ENCODE data around the gene CHD8. TPM values are rescaled to one million over a fixed set of nuclear protein-coding genes. Genes with fewer than 3 reads are reported as not detected.
"Not testable (repeated sequence)": the region's sequence is repeated elsewhere in the genome, so short reads cannot be mapped to it uniquely, and the experiment has no call there.

CHD8 gene
- total and polyA plus RNA-seq, 9 donors, result 36.4 to 50.8 (median 43.0) TPM

- peaks cover 2% of the 10 kb centered on the region for H3K36me3 ChIP-seq (ENCODE audit: control insufficient read depth, insufficient read depth, low read length)
- peaks cover under 1% of the 10 kb centered on the region for H3K4me1 ChIP-seq (ENCODE audit: control insufficient read depth, insufficient read depth, low read length)
- H3K4me3 ChIP-seq (ENCODE audit: low read length), result no peak overlapping the region
- no peaks in the 10 kb centered on the region for H3K27me3 ChIP-seq (ENCODE audit: control insufficient read depth, insufficient read depth, low read length)
- no peaks in the 10 kb centered on the region for H3K9me3 ChIP-seq (replicated peaks; ENCODE audit: control insufficient read depth, low read depth, low read length)
- H3K27ac ChIP-seq (ENCODE audit: low read length), result no peak overlapping the region
- WGBS (ENCODE audit: insufficient coverage), result no CpG with 5 or more reads among the region's 6 CpGs
- DNase-seq, result no peak
Measured at GRCh38 chr14:21379338-21379737, 76.6 kb downstream of the CHD8 start.

GRCh38 chr14:21373980-21374379, 81.9 kb downstream of the CHD8 start:
- H3K27me3 ChIP-seq (ENCODE audit: control insufficient read depth, insufficient read depth, low read length), result no peaks in the 10 kb centered on the region
- WGBS (ENCODE audit: insufficient coverage), result no CpG with 5 or more reads among the region's 1 CpG
- no peak for DNase-seq
- H3K36me3 ChIP-seq (ENCODE audit: control insufficient read depth, insufficient read depth, low read length), result peaks cover 26% of the 10 kb centered on the region
- H3K4me3 ChIP-seq (ENCODE audit: low read length), result no peak overlapping the region
- H3K9me3 ChIP-seq (replicated peaks; ENCODE audit: control insufficient read depth, low read depth, low read length), result no peaks in the 10 kb centered on the region
- no peak overlapping the region for H3K27ac ChIP-seq (ENCODE audit: low read length)
- no peaks in the 10 kb centered on the region for H3K4me1 ChIP-seq (ENCODE audit: control insufficient read depth, insufficient read depth, low read length)

GRCh38 chr14:21372814-21373213, 83.1 kb downstream of the CHD8 start:
- H3K4me1 ChIP-seq (ENCODE audit: control insufficient read depth, insufficient read depth, low read length); H3K27ac ChIP-seq (ENCODE audit: low read length); H3K27me3 ChIP-seq (ENCODE audit: control insufficient read depth, insufficient read depth, low read length); DNase-seq; H3K9me3 ChIP-seq (replicated peaks; ENCODE audit: control insufficient read depth, low read depth, low read length); H3K4me3 ChIP-seq (ENCODE audit: low read length): not testable (repeated sequence)
- 83% methylated on average over 1 of the region's 1 CpG for WGBS (ENCODE audit: insufficient coverage)
- peaks cover 35% of the 10 kb centered on the region for H3K36me3 ChIP-seq (ENCODE audit: control insufficient read depth, insufficient read depth, low read length)

- no CpG with 5 or more reads among the region's 4 CpGs for WGBS (ENCODE audit: insufficient coverage)
- no peak overlapping the region for H3K27ac ChIP-seq (ENCODE audit: low read length)
- H3K36me3 ChIP-seq (ENCODE audit: control insufficient read depth, insufficient read depth, low read length), result peaks cover 51% of the 10 kb centered on the region
- no peak for DNase-seq
- H3K27me3 ChIP-seq (ENCODE audit: control insufficient read depth, insufficient read depth, low read length), result no peaks in the 10 kb centered on the region
- H3K9me3 ChIP-seq (replicated peaks; ENCODE audit: control insufficient read depth, low read depth, low read length), result no peaks in the 10 kb centered on the region
- H3K4me3 ChIP-seq (ENCODE audit: low read length), result no peak overlapping the region
- no peaks in the 10 kb centered on the region for H3K4me1 ChIP-seq (ENCODE audit: control insufficient read depth, insufficient read depth, low read length)
Measured at GRCh38 chr14:21369949-21370679, 85.8 kb downstream of the CHD8 start.

GRCh38 chr14:21367582-21368144, 88.3 kb downstream of the CHD8 start:
- peaks cover 68% of the 10 kb centered on the region for H3K36me3 ChIP-seq (ENCODE audit: control insufficient read depth, insufficient read depth, low read length)
- no peak for DNase-seq
- H3K4me3 ChIP-seq (ENCODE audit: low read length), result no peak overlapping the region
- no peak overlapping the region for H3K27ac ChIP-seq (ENCODE audit: low read length)
- 100% methylated on average over 1 of the region's 6 CpGs for WGBS (ENCODE audit: insufficient coverage)
- no peaks in the 10 kb centered on the region for H3K4me1 ChIP-seq (ENCODE audit: control insufficient read depth, insufficient read depth, low read length)
- H3K9me3 ChIP-seq (replicated peaks; ENCODE audit: control insufficient read depth, low read depth, low read length), result no peaks in the 10 kb centered on the region
- no peaks in the 10 kb centered on the region for H3K27me3 ChIP-seq (ENCODE audit: control insufficient read depth, insufficient read depth, low read length)

- no peak overlapping the region for H3K27ac ChIP-seq (ENCODE audit: low read length)
- H3K4me3 ChIP-seq (ENCODE audit: low read length), result no peak overlapping the region
- no peaks in the 10 kb centered on the region for H3K4me1 ChIP-seq (ENCODE audit: control insufficient read depth, insufficient read depth, low read length)
- no peaks in the 10 kb centered on the region for H3K27me3 ChIP-seq (ENCODE audit: control insufficient read depth, insufficient read depth, low read length)
- no peak for DNase-seq
- H3K9me3 ChIP-seq (replicated peaks; ENCODE audit: control insufficient read depth, low read depth, low read length), result no peaks in the 10 kb centered on the region
- H3K36me3 ChIP-seq (ENCODE audit: control insufficient read depth, insufficient read depth, low read length), result peaks cover 69% of the 10 kb centered on the region
- 94% methylated on average over 4 of the region's 4 CpGs for WGBS (ENCODE audit: insufficient coverage)
Measured at GRCh38 chr14:21356511-21356910, 99.4 kb downstream of the CHD8 start.

GRCh38 chr14:21352587-21352986, 103.3 kb downstream of the CHD8 start:
- H3K27me3 ChIP-seq (ENCODE audit: control insufficient read depth, insufficient read depth, low read length), result no peaks in the 10 kb centered on the region
- DNase-seq, result peak; percentile 48
- H3K9me3 ChIP-seq (replicated peaks; ENCODE audit: control insufficient read depth, low read depth, low read length), result no peaks in the 10 kb centered on the region
- H3K27ac ChIP-seq (ENCODE audit: low read length), result no peak overlapping the region
- no peaks in the 10 kb centered on the region for H3K4me1 ChIP-seq (ENCODE audit: control insufficient read depth, insufficient read depth, low read length)
- peaks cover 48% of the 10 kb centered on the region for H3K36me3 ChIP-seq (ENCODE audit: control insufficient read depth, insufficient read depth, low read length)
- 90% methylated on average over 2 of the region's 9 CpGs for WGBS (ENCODE audit: insufficient coverage)
- H3K4me3 ChIP-seq (ENCODE audit: low read length), result no peak overlapping the region

- Histone ChIP-seq H3K27ac (ENCODE audit: low read length) (no peak overlapping the region), H3K36me3 (ENCODE audit: control insufficient read depth, insufficient read depth, low read length) (peaks cover 31% of the 10 kb centered on the region), H3K9me3 (replicated peaks; ENCODE audit: control insufficient read depth, low read depth, low read length) (no peaks in the 10 kb centered on the region), H3K4me1 (ENCODE audit: control insufficient read depth, insufficient read depth, low read length) (no peaks in the 10 kb centered on the region), H3K4me3 (ENCODE audit: low read length) (no peak overlapping the region), H3K27me3 (ENCODE audit: control insufficient read depth, insufficient read depth, low read length) (no peaks in the 10 kb centered on the region)
- WGBS (ENCODE audit: insufficient coverage), result no CpG with 5 or more reads among the region's 3 CpGs
- DNase-seq, result no peak
Measured at GRCh38 chr14:21350539-21350938, 105.4 kb downstream of the CHD8 start.

GRCh38 chr14:21347201-21347600, 108.7 kb downstream of the CHD8 start:
- H3K4me3 ChIP-seq (ENCODE audit: low read length), result no peak overlapping the region
- no CpG with 5 or more reads among the region's 2 CpGs for WGBS (ENCODE audit: insufficient coverage)
- H3K9me3 ChIP-seq (replicated peaks; ENCODE audit: control insufficient read depth, low read depth, low read length), result no peaks in the 10 kb centered on the region
- no peaks in the 10 kb centered on the region for H3K27me3 ChIP-seq (ENCODE audit: control insufficient read depth, insufficient read depth, low read length)
- DNase-seq, result no peak
- H3K27ac ChIP-seq (ENCODE audit: low read length), result no peak overlapping the region
- H3K4me1 ChIP-seq (ENCODE audit: control insufficient read depth, insufficient read depth, low read length), result no peaks in the 10 kb centered on the region
- peaks cover 13% of the 10 kb centered on the region for H3K36me3 ChIP-seq (ENCODE audit: control insufficient read depth, insufficient read depth, low read length)

- WGBS (ENCODE audit: insufficient coverage), result no CpG with 5 or more reads among the region's 2 CpGs
- H3K9me3 ChIP-seq (replicated peaks; ENCODE audit: control insufficient read depth, low read depth, low read length), result no peaks in the 10 kb centered on the region
- H3K4me3 ChIP-seq (ENCODE audit: low read length), result no peak overlapping the region
- H3K4me1 ChIP-seq (ENCODE audit: control insufficient read depth, insufficient read depth, low read length), result no peaks in the 10 kb centered on the region
- H3K36me3 ChIP-seq (ENCODE audit: control insufficient read depth, insufficient read depth, low read length), result peaks cover 8% of the 10 kb centered on the region
- H3K27me3 ChIP-seq (ENCODE audit: control insufficient read depth, insufficient read depth, low read length), result no peaks in the 10 kb centered on the region
- no peak overlapping the region for H3K27ac ChIP-seq (ENCODE audit: low read length)
- DNase-seq, result peak; percentile 15
Measured at GRCh38 chr14:21346532-21347135, 109.3 kb downstream of the CHD8 start.
